T-helper 22 cell (primary cell): ENCODE results near the gene MAGI2.

ENCODE experiments used
- DNase-seq: peaks from one replicate; pipeline ENCODE4 v3.0.0-alpha.2; 2020; ENCODE audit warnings: low read depth

The MAGI2 gene

GRCh38 chr7:78139335-78139734 is 1314.1 kb downstream of the MAGI2 start:
- no peak for DNase-seq

DNA sequence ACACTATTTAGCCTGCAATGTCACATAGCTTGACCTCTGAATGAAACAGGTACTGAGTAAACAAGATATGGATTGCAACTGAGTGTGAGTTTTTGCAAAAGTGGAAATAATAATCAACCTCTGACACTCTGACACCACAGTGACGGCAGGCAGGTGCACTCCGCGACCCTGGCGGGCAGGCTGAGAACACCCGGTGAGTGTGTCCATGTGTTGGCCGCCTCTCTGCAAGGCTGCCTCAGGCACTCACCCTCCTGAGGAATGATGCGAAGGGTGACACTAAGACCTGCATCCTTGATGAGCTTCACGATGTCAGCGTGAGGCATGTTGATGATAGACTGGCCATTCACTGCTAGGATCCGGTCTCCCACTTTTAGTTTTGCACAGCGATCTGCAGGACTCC is 1318.7 kb downstream of the MAGI2 start:
- no peak for DNase-seq

DNA sequence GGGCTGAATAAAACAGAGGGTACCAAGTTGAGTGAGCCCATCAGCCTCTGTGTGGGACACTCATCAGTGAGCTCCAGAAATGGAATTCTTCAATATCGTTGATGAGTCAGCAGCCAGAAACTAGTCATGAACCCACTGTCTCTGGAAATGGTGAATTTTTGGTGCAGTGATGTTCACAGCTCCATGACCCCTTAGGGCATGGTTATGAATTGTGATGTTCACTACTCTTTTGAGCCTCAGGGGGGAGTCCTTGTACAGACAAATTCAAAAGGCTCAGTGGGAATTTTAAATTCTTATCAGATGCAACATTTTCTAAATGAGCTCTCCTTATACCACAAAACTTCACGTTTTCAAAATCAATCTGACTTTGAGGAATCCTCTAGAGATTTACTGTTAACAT is 1319.2 kb downstream of the MAGI2 start:
- no peak for DNase-seq

- no peak for DNase-seq
Observed at GRCh38 chr7:78130446-78131215, 1322.8 kb downstream of the MAGI2 start.

DNA sequence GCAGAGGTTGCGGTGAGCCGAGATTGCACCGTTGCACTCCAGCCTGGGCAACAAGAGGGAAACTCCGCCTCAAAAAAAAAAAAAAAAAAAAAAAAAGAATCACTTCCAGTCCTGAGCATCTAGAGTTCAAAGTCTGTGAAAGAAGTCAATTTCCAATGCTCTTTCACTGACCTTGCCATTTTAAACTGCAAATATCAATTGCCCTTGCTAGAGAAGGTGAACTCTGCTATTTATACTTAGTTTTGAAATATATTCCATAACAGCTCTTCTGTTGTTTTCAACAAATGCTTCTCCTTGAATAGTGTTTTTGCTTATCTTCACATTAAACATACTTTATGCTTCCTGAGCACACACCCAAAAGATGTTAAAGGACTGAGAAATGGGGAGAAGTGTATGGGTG is 1323.6 kb downstream of the MAGI2 start:
- DNase-seq: no peak

- DNase-seq: no peak
Observed at GRCh38 chr7:78127009-78127408, 1326.5 kb downstream of the MAGI2 start.

DNA sequence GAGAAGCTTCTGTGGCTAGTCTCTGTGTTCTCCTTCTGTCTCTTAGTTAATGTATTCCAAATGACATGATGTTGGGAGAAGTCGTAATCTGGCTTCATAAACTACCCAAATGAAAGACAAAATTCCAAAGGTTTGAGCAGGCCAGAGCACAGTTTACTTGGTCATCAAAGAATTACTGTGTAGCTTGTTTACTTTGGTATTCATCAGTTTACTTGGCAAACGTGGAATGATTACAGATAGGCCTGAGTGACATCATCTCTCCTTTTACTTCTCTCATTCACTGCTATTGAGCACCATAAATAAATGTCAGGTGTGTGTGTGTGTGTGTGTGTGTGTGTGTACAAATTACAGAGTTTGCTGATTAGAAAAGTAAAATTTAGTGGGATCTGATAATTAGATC is 1327.6 kb downstream of the MAGI2 start:
- no peak for DNase-seq

- DNase-seq: no peak
Observed at GRCh38 chr7:78124216-78124615, 1329.3 kb downstream of the MAGI2 start.

- no peak for DNase-seq
Observed at GRCh38 chr7:78121888-78122287, 1331.6 kb downstream of the MAGI2 start.

GRCh38 chr7:78118470-78118869 is 1335.0 kb downstream of the MAGI2 start:
- DNase-seq: no peak

- DNase-seq: no peak
Observed at GRCh38 chr7:78115876-78116275, 1337.6 kb downstream of the MAGI2 start.

DNA sequence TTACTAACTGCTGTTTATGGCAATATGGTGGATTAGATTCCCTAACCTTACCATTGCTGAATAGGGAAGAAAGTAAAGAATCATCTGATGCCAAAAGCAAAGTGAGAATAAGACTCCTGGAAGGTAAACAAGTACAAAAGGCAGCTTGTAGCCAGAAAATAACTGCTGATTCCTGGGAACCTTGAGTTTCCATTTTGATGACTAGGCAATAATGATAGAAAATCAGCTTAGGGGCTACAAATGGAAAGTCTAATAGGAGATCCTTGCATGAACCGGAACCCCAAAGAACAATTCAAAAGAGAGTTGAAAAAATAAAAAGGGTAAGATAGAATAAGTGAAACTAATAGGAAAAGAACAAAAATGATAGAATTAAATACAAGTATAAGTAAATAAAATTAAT is 1338.5 kb downstream of the MAGI2 start:
- DNase-seq: no peak

DNA sequence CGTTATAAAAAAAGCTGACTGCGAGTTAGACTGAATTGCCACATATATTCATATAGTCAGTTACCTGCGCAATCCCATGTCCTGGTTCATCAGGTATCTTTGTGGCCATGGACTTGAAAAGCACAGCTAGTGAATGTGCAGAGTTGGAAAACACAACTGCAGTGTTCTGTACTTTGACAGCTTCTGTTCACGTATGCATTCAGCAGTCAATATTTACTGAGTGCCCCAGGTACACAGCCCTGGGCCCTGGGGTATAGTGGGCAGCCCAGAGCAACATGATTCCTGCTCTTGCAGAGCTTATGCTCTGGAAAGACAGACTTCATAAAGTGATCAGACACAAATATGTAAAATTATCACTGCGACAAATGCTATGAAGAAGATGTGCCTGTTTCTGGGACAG is 1341.0 kb downstream of the MAGI2 start:
- DNase-seq: no peak

DNA sequence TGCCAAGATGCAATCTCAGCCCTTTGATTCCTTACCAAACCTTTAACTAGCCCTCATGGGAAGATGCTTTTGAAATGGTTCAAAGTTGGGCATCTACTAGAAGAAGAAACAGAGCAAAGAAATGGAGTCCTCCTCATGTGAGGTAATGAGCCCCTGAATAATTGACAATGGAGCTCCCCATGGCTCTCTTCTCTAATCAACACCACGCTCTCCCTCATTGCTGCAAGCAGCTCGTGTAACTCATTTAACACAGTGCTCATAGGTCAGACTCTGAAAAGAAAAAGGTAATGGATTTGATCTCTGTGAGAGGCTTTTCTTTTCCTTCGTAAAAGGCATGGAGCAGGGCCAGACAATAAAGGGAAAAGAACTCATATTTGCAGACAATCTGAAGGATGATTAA is 1342.1 kb downstream of the MAGI2 start:
- no peak for DNase-seq

DNA sequence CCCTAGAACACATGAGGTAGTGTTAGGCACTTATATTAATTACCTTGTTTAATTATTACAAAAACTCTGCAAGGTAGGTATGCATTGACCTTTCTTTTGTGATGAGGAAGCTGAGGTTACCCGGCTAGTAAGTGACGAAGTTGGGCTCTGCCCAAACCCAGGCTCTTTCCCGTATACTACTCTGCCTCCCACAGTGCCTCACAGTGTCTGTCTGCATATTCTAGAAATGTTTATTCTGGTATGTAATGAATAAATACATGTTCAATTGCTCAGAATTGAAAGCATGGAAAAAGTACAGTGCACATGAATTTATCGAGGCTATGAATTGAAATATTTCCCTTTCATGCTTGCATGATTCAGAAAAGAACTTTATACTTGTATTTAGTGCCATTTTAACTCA is 1350.0 kb downstream of the MAGI2 start:
- DNase-seq: no peak

DNA sequence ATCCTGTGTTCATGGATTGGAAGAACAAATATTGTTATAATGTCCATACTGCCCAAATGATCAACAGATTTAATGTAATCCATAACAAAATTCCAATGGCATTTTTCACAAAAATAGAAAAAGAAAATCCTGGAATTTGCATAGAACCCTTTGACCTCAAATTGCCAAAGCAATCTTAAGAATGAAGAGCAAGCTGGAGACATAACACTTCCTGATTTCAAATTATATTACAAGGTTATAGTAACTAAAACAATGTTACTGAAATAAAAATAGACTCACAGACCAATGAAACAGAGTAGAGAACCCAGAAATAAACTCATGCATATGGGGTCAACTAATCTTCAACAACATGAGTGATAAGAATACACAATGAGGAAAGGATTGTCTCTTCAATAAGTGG is 1352.4 kb downstream of the MAGI2 start:
- DNase-seq: no peak

DNA sequence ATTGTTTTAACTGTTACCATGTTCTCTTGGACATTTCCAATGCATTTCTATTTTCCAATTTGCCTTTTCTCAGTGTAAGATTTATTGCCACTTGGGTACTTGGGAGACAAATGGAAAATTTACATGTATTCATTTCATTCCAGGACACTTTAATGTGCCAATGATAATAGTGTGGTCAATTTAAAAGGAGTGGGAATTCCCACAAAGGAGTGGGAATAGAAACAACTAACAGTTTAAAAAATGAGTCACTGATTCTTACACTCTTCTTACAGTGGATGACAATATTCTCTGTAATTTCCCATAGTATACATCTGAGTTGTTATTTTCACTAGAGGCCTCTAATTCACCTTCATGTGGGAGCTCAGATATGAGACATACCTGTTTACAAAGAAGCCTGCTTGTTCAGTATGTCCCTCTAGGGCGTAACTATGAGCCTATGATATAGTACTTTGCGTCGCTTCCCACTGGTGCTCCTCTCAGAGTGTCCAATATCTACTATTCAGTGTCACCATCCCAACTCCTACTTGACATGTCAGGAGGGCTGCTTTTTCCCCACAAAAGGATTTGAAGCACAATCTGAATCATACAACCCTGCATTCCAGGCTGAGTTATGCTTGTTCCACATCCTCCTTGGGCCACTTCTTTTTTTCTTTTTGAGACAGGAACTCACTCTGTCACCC is 1353.6 kb downstream of the MAGI2 start:
- no peak for DNase-seq

- DNase-seq: no peak
Observed at GRCh38 chr7:78095549-78095948, 1357.9 kb downstream of the MAGI2 start.

GRCh38 chr7:78092331-78092730 is 1361.1 kb downstream of the MAGI2 start:
- DNase-seq: no peak

GRCh38 chr7:78090616-78091015 is 1362.9 kb downstream of the MAGI2 start:
- DNase-seq: no peak

- no peak for DNase-seq
Observed at GRCh38 chr7:78083476-78084120, 1369.9 kb downstream of the MAGI2 start.

- no peak for DNase-seq
Observed at GRCh38 chr7:78082556-78082955, 1370.9 kb downstream of the MAGI2 start.

DNA sequence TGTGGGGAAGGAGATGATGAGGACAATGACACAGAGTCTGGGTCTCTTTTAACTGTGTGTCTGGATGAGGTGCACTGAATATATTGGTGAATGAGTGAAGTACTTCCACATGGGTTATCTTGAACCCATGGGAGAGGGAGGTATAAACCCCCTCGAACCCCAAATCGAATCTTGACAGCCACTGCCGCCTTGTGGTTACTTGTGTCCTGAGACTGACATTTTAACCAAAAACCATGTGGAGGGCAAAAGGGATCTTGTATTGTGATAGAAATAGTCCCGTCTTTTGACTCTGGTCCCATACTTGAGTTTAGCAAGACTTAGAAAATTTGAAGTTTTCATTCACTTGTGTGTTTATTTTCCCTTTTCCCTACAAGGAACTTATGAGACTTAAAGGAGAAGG is 1371.6 kb downstream of the MAGI2 start:
- DNase-seq: no peak
